EL (cell line): ENCODE data around the gene OCA2.
"Not testable (repeated sequence)": the region's sequence is repeated elsewhere in the genome, so short reads cannot be mapped to it uniquely, and the experiment has no call there.

ENCODE experiments used
- DNase-seq: peaks from one replicate; pipeline ENCODE4 v3.0.0-alpha.2; 2016

Gene OCA2

DNA sequence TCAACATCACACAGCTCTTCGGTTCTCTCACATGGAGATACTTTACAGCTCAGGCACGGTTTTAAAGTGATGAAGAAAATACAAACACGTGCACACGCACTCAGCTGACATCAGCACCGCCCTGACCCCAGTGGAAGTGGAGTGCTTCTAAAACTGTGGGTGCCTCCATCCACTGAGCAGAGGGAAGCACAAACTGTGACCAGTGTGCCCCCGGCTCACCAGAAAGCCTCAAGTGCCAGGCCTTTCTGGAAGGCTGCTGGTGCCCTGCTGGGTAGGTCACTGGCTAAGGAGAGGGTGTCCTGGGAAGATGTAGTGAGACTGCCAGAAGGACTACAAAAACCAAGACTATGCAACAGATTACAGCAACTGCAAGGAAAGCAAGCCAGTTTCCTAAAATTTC, 78.5 kb downstream of the OCA2 start:
- DNase-seq, result no peak

DNA sequence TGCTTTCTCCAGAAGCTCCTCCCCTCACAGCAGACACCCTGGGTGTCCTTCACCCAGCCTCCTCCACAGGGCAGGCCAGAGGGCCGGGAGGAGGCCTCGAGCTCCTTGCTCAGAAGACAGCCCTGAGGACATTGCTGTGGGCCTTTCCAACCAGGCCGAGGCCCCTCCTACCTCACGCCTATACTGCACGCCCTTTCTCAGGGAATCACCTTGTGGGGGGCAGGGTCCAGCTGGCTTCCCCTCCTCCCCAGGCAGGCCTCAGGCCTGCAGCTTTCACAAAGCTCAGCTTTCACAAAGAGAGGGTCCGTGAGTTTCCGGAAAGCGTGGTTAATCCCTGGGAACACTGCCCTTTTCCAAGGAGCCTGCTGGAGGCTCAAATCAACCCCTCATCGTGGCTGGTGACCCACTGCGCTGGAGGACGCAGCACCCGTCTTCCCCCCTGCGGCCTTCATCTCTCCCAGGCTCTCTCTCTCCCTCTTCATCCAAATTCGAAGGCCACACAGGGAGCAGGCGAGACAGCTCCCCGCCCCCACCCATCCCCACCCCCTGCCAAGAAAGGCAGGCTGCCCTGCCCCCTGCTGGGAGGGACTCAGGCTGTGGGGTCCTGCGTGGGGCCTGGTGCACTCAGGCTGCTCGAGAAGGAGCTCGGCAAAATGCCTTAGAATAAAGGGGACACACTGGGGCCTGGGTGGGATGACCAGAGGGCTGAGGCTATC, 79.4 kb downstream of the OCA2 start:
- DNase-seq, result no peak

DNA sequence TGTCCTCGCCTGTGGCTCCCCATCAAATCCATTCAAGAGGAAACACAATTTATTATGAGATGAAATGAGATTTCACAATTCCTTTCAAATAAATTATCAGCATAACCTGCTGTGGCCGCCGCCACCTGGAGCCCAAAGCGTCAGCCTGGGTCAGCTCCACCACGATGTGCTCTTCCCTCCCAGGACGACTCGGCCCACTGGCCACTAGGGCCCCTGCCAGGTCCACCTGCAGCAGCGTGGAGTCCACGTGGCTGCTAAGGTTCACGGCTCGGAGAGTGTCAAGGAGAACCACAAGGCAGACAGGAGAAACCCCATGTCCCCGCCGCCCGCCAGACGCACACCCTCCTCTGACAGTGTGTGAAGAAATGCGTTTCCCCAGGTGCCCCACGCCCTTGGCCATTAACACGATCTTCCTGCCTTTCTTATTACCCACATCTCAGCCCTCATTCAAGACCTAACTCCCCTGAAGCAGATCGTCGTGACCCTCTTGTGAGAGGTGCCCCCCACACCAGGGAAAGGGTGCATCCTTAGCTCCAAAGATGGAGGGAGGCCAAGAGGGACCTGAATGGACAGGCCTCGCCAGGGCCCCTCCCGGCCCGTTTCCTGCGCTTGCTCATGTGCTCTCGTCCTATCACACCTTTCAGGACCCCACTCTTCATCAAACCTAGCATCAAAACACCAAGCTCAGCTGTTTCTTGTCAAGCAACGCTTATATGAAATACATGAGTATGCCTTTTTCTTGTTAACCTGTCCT, 80.6 kb downstream of the OCA2 start:
- DNase-seq, result no peak

DNA sequence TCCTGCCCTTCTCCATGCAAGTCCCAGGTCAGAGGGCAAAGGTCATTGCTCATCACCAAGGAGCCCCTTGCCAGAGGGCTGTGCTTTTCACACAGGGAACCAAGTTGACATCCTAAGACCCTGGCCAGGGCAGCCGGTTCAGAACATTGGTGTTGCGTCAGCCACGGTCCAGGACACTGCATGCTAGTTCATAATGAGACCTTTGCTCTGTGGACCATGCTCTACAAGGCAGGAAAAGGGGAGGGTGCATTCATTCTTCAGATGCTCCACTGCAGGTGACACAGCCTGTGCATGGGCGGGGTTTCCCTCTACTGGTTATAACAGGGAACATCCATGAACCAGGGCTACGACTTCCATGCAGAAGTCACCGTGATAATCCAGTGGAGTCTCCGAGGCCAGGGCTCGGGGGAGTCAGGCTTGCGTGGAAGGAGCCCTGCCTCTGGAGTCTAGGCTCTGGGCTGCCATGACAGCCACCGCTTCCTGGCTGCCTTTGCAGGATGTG, 81.6 kb downstream of the OCA2 start:
- no peak for DNase-seq

DNA sequence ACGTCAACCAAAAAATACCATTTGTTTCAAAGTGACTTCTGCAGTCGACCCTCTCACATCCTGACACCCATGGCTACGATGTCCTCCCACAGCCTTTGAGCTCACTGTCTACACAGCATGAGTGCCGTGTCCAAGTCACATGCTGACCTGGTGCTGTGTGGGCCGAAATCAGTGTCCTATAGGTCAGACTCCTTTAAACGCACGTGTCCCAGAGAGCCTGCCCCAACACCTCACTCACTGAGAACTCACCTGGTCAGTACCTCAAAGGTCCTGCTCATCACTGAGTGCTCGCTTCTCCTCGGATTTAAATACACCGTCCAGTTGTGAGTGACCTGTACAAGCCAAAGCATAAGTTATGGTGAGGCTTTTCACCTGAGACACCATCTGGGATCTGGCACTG, 83.3 kb downstream of the OCA2 start:
- DNase-seq, result no peak

DNA sequence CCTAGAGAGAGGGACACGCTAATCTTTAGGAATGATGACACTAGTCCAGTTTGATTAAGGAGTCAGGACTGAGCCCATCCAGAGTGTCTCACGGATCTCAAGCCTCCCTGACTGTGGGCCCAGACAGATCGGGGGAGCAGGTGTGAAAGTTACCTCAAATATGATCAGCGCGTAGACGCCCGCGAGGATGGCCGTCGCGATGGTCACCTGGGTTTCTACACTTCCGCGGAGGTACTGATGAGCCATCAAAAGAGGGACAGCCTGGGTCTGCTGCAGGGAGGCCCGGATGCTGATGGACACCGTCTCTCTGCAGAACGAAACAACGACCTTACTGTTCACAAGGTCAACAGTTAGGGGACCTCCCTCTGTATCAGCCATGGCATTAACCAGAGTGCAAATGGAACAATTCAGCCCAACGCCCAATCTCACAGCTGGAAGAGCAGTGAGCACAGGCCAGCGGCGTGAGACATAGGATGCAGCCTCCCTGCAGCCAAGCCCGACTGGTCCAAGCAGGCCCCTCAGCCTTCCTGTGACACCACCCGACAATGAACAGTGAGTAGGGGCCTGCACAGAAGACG, 84.4 kb downstream of the OCA2 start:
- DNase-seq, result no peak

DNA sequence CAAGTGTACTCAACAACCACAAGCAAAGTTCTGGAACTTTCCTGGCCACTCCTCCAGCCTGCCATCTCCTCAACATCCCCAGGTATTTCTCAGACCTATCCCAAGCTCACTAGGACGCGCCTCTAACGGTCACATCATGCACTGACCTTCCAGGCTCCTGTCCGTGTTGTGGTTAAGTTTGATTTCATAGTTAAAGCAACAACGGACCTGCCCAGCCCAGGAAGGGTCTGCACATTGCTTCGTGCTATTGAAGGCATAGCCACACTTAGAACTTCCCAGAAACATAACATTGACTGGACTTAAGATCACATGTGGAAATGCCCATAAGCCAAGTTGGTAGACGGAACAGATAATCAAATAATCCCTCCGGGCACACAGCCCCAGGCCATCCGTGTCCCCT, 85.1 kb downstream of the OCA2 start:
- no peak for DNase-seq

DNA sequence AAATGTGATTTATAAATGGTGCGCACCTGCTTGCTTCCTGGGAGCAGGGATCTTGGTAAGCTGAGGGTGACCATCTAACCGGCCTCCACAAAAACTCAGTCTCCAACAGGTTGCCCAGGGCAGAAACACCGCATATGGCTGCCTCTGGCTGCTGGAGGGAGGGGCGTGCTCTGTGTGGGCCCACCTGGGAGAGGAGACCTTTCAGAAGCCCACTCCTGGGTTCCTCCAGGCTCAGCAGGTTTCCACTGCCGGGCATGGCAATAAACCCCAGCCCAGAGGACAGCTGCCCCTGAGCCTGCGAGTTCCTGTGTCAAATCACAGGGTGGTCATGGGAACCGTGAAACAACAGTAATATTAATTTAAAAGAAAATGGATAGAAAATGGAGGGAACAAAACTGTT, 85.6 kb downstream of the OCA2 start:
- DNase-seq, result no peak

DNA sequence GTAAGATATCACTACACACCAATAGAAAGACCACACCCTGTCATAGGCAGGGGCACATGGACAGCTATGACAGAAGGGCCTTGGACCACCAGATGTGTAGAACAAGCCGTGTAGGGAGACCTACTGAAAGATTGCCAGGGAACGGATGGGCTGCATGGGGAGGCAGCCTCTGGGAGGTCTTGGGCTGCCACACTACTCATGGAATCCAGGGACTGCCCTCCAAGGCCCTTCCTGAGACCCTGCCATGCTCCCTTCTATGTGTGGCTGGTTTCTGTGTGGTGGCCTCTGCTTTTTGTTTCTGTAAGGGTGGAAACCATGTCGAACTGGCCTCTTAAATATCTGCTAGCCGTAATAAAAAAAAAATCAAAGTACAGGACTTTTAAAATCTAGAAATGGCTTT, 86.9 kb downstream of the OCA2 start:
- DNase-seq, result no peak

DNA sequence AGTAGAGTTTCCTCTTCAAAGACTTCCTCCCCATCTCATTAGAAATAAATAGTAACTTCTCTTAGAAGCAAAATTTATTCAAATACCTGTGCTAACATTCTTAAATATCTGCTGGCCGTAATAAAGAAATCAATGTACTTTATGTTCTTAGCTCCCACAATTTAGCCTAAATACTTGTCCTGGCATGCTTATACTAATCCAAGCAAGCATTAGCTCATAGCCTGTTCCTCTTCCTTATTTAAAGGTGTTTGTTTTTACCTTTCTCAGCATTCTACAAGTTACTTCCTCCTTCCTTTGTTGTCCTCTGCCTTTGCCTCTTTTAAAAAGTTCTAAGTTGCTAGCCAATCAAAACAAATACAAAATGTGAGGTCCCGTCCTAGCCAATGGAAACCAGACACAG, 90.9 kb downstream of the OCA2 start:
- not testable (repeated sequence) for DNase-seq

DNA sequence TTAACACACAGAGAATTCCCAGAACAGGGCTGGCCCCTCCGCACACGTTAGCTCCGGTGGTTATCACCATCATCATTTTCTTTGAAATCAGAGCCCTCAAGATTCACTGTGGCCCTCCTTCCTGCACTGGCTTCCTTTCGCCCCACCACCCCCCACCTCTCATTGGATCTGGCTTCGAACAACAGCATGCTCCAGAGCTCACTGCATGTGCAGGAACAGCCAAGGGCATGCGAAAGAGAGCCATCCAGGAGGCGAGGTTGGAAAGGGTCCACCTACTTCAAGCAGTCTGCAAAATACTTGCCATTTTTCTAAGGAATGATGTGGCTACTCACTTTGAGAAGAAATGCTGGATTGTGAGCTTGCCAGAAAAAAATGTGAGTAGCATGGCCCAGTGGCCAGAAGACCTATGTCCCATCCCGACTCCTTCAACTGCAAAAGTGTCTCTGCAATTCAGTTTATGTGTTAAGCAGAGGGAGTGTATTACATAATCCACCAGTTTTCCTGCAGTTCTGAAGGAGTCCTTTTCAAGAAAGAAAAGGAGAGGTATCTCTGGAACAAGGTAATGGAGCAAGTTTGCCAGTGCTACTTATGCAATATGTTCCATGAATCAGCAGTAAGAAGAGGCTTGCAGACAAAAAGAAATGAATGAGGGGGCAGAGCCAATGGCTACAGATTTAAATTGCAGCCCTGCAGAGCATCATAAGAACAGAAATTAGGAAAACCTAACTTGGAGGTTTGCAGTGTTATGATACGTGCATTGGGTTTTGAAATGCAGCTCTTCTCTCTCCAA, 92.8 kb downstream of the OCA2 start:
- DNase-seq, result no peak

DNA sequence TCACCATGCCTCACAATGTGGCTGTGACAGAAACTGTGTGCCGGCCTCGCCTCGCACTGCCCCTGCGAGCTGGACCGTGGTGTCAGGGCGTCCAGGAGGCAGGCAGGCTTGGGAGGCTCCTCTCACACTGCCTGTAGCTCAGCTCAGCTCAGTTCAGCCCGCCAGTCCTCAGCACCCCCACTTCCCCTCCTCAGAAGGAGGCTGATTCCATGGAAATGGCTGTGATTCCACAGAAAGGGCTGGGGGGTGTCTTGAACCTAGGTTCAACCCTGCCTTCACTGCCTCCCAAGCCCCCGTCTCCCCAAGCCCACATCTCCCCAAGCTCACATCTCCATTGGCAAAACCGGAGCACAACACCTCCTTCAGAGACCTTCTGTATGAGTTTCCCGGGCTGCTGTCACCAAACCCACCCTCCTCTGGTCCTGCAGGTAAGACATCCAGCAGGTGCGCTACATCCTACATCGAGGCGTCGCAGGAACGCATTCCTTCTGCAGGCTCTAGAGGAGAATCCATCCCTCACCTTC, 94.0 kb downstream of the OCA2 start:
- no peak for DNase-seq

DNA sequence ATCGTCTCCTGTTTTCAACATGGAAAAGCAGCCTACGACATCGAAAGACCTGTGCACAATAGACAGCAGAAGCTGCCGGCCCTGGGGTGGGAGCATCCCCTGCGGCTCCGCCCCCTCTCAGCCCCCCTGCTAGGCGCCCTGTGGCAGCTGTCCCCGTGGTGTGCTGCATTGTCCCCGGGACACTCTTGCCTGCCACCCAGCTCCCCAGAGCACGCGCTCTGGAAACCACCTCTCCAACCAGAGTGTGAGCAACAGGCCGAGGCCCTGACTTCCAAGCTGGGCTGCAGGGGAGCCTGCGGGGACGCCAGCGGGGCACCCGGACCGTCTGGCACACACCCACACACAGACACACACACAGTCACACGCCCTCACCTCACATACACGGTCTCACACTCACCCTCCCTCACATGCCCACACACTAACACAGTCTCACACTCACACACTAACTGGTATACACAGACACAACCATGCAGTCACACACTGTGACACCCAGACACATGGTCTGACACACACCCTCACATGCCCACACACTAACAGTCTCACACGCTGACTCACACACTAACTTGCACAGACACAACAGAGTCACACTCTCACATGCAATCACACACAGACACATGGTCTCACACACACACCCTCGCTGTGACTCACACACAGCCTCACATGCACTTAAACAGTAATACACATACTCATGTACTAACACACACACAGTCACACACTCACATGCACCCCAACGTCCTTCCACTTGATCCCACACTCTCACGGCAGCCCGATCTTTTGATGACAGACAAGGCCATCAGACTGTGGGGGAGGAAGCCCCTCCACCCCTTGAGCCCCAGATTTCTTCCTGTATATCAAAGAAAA, 94.7 kb downstream of the OCA2 start:
- no peak for DNase-seq

DNA sequence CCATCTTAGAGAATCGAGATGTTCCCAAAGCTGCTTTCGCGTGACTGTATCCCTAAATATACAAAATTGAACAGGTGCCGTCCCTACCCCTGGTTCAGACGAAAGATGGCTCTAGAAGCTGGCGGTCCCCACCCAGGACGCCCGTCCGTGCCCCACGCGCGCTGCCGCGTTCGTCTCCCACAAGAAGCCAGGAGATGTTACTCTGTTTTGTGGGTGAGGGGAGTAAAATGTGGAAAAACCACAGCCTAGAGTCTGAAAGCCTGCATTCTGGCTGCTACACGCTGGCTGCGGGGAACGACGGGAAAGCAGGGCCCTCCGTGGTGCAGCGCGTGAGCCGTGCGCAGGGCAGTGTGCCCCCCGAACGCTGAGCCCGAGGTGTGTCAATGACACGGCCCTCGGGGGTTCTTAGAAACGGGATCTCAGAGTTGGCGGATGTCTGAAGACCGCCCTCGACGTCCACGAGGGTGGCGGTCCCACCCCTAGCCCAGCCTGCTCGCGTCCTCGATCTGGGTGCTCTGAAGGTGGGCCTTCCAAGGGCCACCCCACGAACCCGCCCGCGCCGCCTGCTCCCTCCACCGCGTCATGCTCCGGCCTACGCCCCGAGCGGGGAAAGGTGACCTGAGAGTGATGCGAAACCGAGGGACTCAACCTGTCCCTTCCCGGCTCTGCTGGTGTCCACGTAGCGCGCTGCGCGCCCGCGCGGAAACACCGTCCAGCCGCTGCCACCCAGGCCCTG, 95.6 kb downstream of the OCA2 start:
- DNase-seq, result no peak

DNA sequence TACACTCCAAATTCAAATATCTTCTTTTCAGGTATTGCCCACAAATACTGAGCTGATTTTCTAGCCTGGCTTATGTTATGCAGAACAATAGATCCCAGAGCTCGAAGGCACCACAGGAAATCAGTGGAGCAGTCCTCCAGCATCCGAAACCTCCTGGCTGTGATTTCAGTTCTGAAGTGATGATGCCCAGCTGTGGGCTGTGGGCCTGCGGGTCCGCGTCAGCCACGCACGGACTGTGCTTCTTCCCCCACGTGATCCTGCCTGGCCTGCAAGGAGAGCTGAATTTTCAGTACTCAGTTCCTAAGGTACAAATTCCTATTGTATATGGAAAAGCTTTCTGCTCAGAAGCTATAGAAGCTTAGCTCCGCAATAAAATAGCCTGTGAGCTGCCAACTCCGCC, 96.2 kb downstream of the OCA2 start:
- DNase-seq, result no peak

DNA sequence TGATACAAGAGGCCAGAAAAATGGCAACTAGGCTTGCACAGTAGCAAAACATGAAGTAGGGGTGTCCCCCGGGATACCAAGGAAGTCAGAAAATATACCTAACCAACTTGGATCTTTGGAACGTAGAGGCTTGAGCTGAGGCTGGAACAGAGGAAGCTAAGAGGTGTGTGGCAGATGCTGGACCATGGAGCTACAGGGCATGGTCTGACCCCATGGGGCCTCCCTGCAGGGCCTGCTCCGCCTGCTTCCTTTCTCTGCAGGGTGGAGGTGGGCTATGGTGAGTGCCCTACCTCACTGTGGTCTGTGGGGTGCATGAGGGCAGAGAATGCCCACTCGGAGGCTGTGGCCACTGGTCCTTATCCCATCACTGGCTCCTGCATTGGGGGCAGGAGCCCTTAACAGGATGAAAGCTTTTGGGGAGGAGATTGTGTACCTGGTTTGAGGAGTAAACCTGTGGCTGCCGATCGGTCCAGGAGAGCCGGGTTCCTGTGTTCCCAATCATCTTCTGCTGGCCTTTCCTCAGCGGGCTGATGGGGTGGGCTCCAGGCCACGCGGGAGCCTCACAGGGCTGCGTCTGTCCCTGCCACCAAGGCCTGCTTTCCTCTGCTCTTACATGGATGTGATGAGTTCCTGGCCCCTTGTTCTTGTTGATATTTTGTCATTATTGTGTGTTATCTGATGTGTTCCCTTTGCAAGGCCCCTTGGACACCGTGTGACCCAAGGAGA, 96.8 kb downstream of the OCA2 start:
- no peak for DNase-seq

DNA sequence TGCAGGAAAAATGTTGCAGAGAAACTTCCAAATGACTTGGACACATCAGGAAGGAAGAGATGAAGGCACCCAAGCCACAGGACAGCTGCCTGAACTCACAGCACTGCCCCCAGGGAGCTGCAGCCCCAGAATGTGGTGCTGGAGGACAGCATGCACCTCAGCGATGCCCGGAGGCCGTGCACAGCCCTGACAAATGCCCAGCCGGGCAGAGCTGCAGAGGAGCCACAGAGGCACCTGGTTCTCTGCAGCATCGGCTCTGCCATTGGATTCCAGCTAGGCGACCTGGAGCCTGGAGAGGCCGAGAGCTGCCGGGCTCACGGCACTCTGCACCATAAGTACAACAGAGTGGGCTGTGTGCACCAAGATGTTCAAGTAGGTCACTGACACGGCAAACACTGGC, 97.5 kb downstream of the OCA2 start:
- no peak for DNase-seq

DNA sequence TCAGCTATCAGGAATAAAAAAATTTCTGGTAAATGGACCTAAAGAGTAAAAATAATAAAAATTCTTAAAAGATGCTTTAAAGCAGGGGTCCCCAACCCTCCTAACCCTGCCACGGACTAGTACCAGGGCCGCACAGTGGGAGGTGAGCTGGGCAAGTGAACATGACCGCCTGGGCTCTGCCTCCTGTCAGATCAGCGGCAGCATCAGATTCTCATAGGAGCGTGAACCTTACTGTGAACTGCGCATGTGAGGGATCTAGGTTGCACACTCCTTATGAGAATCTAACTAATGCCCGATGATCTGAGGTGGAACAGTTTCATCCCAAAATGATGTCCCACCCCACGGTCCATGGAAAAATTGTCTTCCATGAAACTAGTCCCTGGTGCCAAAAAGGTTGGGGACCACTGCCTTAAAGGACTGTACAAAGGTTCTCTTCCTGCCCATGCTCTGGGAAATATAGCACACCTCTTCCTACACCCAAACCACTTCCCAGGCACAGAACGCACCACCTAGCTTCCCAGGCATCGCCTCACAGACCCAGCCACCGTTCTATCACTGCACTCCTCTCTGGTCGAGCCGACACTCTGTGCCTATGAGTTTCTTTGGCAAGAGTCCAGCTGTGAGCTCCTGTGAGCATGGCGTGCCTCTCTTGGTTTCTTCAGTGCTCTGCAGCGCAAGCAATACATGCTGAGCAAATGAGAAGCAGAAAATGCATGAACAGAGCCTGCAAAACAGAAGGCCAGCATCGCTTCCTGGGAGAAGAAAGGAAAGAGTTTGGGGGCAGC, 104.9 kb downstream of the OCA2 start:
- no peak for DNase-seq

DNA sequence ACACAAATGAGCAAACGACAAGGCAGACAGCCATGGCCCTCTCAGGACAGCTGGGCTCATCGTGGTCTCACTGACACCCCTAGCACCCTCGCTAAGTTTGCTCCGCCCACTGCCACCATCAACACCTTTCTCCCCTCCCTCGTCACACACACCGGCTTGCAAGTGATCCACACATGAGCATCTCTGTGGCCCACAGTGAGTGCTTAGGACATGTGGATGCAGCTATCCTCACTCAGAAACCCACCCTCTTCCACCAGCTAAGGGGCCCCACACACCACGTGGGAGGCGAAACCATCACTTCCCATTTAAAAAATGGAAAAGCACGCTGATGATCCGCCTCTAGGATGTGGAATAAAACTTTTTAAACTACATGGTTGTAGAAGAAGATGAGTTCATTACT, 105.6 kb downstream of the OCA2 start:
- no peak for DNase-seq
